Memory B cell (primary cell): Measurements from ENCODE around the gene GRK5.

ENCODE experiments used
- ATAC-seq: fragments of 150-1000 bp; cut with Tn5 transposase; 2 replicates; pipeline ENCODE4 v1.10.0; 2021; ENCODE audit warnings: low read depth, mild to moderate bottlenecking, moderate library complexity
- DNase-seq, 2 donors: peaks; one replicate each; pipeline ENCODE4 v3.0.0; 2022; ENCODE audit warnings: low spot score in 2 of 2
- H3K27ac Mint-ChIP-seq: one replicate; pipeline ENCODE4 v1.8.0; 2022; ENCODE audit warnings: mild to moderate bottlenecking, moderate library complexity, mixed read lengths
- H3K27me3 Mint-ChIP-seq: one replicate; pipeline ENCODE4 v1.8.0; 2022; ENCODE audit warnings: mixed read lengths
- H3K36me3 Mint-ChIP-seq: one replicate; pipeline ENCODE4 v1.8.0; 2022; ENCODE audit warnings: mild to moderate bottlenecking, mixed read lengths
- H3K4me1 Mint-ChIP-seq: one replicate; pipeline ENCODE4 v1.8.0; 2022; ENCODE audit warnings: mixed read lengths
- H3K4me3 Mint-ChIP-seq: one replicate; pipeline ENCODE4 v1.8.0; 2022; ENCODE audit warnings: mild to moderate bottlenecking, moderate library complexity, mixed read lengths
- H3K9me3 Mint-ChIP-seq: one replicate; pipeline ENCODE4 v1.8.0; 2022; ENCODE audit warnings: mixed read lengths

Gene GRK5

GRCh38 chr10:119441921-119442757 is 234.8 kb downstream of the GRK5 start:
- Mint-ChIP-seq H3K27ac (peak overlapping the region; percentile 26), H3K4me1 (peaks cover 17% of the 10 kb centered on the region), H3K27me3 (no peaks in the 10 kb centered on the region), H3K36me3 (peaks cover 2% of the 10 kb centered on the region), H3K9me3 (no peaks in the 10 kb centered on the region), H3K4me3 (no peak overlapping the region)
- ATAC-seq: peak; percentile 51
- no peak for DNase-seq

GRCh38 chr10:119442758-119443060 is 235.3 kb downstream of the GRK5 start:
- Mint-ChIP-seq H3K27ac (peak overlapping the region; percentile 26), H3K9me3 (no peaks in the 10 kb centered on the region), H3K36me3 (peaks cover 7% of the 10 kb centered on the region), H3K4me1 (peaks cover 21% of the 10 kb centered on the region), H3K27me3 (no peaks in the 10 kb centered on the region), H3K4me3 (no peak overlapping the region)
- DNase-seq (no peak), ATAC-seq (no peak)

- Mint-ChIP-seq H3K9me3 (no peaks in the 10 kb centered on the region), H3K4me1 (peaks cover 21% of the 10 kb centered on the region), H3K27me3 (no peaks in the 10 kb centered on the region), H3K27ac (no peak overlapping the region), H3K36me3 (peaks cover 7% of the 10 kb centered on the region), H3K4me3 (no peak overlapping the region)
- ATAC-seq: no peak
- no peak for DNase-seq
Measured at GRCh38 chr10:119443441-119443840, 236.1 kb downstream of the GRK5 start.

GRCh38 chr10:119443970-119444660 is 236.7 kb downstream of the GRK5 start:
- Mint-ChIP-seq H3K27me3 (no peaks in the 10 kb centered on the region), H3K4me3 (no peak overlapping the region), H3K36me3 (peaks cover 9% of the 10 kb centered on the region), H3K9me3 (no peaks in the 10 kb centered on the region), H3K27ac (no peak overlapping the region), H3K4me1 (peaks cover 21% of the 10 kb centered on the region)
- ATAC-seq (no peak), DNase-seq (no peak)

GRCh38 chr10:119444866-119445265 is 237.5 kb downstream of the GRK5 start:
- peak overlapping the region; percentile 32 for H3K27ac Mint-ChIP-seq
- H3K9me3 Mint-ChIP-seq: no peaks in the 10 kb centered on the region
- no peaks in the 10 kb centered on the region for H3K27me3 Mint-ChIP-seq
- no peak for DNase-seq
- H3K4me1 Mint-ChIP-seq: peaks cover 25% of the 10 kb centered on the region
- H3K4me3 Mint-ChIP-seq: no peak overlapping the region
- H3K36me3 Mint-ChIP-seq: peaks cover 9% of the 10 kb centered on the region
- ATAC-seq: no peak

- H3K4me1 Mint-ChIP-seq: peaks cover 29% of the 10 kb centered on the region
Measured at GRCh38 chr10:119445311-119445934, 238.1 kb downstream of the GRK5 start.

GRCh38 chr10:119445935-119446317 is 238.6 kb downstream of the GRK5 start:
- ATAC-seq: no peak

More at GRCh38 chr10:119445311-119445934, 238.1 kb downstream of the GRK5 start:
- Mint-ChIP-seq H3K9me3 (no peaks in the 10 kb centered on the region), H3K36me3 (peaks cover 15% of the 10 kb centered on the region), H3K4me3 (no peak overlapping the region), H3K27ac (peak overlapping the region; percentile 45), H3K27me3 (no peaks in the 10 kb centered on the region)
- peak; percentile 78 for ATAC-seq
- peak; percentile 85 to 86 for DNase-seq

GRCh38 chr10:119446441-119447277 is 239.3 kb downstream of the GRK5 start:
- H3K27ac Mint-ChIP-seq: peak overlapping the region; percentile 45
- H3K27me3 Mint-ChIP-seq: no peaks in the 10 kb centered on the region
- no peak for ATAC-seq
- no peaks in the 10 kb centered on the region for H3K9me3 Mint-ChIP-seq
- peaks cover 29% of the 10 kb centered on the region for H3K4me1 Mint-ChIP-seq
- H3K4me3 Mint-ChIP-seq: no peak overlapping the region
- peaks cover 15% of the 10 kb centered on the region for H3K36me3 Mint-ChIP-seq
- no peak for DNase-seq

More at GRCh38 chr10:119445935-119446317, 238.6 kb downstream of the GRK5 start:
- no peak overlapping the region for H3K4me3 Mint-ChIP-seq
- H3K9me3 Mint-ChIP-seq: no peaks in the 10 kb centered on the region
- H3K27ac Mint-ChIP-seq: peak overlapping the region; percentile 45
- peaks cover 15% of the 10 kb centered on the region for H3K36me3 Mint-ChIP-seq
- no peaks in the 10 kb centered on the region for H3K27me3 Mint-ChIP-seq
- DNase-seq: no peak
- peaks cover 29% of the 10 kb centered on the region for H3K4me1 Mint-ChIP-seq

- no peak overlapping the region for H3K4me3 Mint-ChIP-seq
- H3K9me3 Mint-ChIP-seq: no peaks in the 10 kb centered on the region
- no peaks in the 10 kb centered on the region for H3K27me3 Mint-ChIP-seq
- DNase-seq (no peak), ATAC-seq (no peak)
- no peak overlapping the region for H3K27ac Mint-ChIP-seq
- peaks cover 25% of the 10 kb centered on the region for H3K4me1 Mint-ChIP-seq
- peaks cover 15% of the 10 kb centered on the region for H3K36me3 Mint-ChIP-seq
Measured at GRCh38 chr10:119447421-119447820, 240.1 kb downstream of the GRK5 start.

- H3K27ac Mint-ChIP-seq: no peak overlapping the region
- no peak for DNase-seq
- no peak for ATAC-seq
- H3K9me3 Mint-ChIP-seq: no peaks in the 10 kb centered on the region
- H3K4me3 Mint-ChIP-seq: no peak overlapping the region
- peaks cover 15% of the 10 kb centered on the region for H3K36me3 Mint-ChIP-seq
- peaks cover 20% of the 10 kb centered on the region for H3K4me1 Mint-ChIP-seq
- H3K27me3 Mint-ChIP-seq: no peaks in the 10 kb centered on the region
Measured at GRCh38 chr10:119447823-119448546, 240.6 kb downstream of the GRK5 start.

GRCh38 chr10:119448628-119449584 is 241.5 kb downstream of the GRK5 start:
- no peak for ATAC-seq
- Mint-ChIP-seq H3K9me3 (no peaks in the 10 kb centered on the region), H3K4me1 (peaks cover 18% of the 10 kb centered on the region), H3K4me3 (no peak overlapping the region), H3K27ac (no peak overlapping the region), H3K27me3 (no peaks in the 10 kb centered on the region), H3K36me3 (peaks cover 16% of the 10 kb centered on the region)
- DNase-seq: no peak

- DNase-seq (no peak), ATAC-seq (peak; percentile 44)
- peak overlapping the region; percentile 17 for H3K4me3 Mint-ChIP-seq
- H3K27ac Mint-ChIP-seq: no peak overlapping the region
- H3K27me3 Mint-ChIP-seq: no peaks in the 10 kb centered on the region
- peaks cover 21% of the 10 kb centered on the region for H3K4me1 Mint-ChIP-seq
- H3K36me3 Mint-ChIP-seq: peaks cover 18% of the 10 kb centered on the region
- no peaks in the 10 kb centered on the region for H3K9me3 Mint-ChIP-seq
Measured at GRCh38 chr10:119449760-119450461, 242.5 kb downstream of the GRK5 start.
